HEK293 (cell line): ENCODE measurements around the gene NEK1.

Source experiments
- CTCF ChIA-PET: fragments of 350-600 bp; formaldehyde crosslinking; extraction: SDS; loops from one replicate; lab custom pipeline; 2021; ENCODE audit warnings: antibody characterized with exemption; lab: Yijun Ruan, JAX
- POLR2A ChIA-PET: fragments of 300-600 bp; formaldehyde crosslinking; extraction: SDS; loops from one replicate; lab custom pipeline; 2020; ENCODE audit warnings: antibody characterized with exemption, inconsistent platforms; lab: Yijun Ruan, JAX
- H3K27ac ChIP-seq: fragments of 200-500 bp; sonication (Bioruptor generic); 2 replicates; pipeline ENCODE4 v1.5.1; 2014; ENCODE audit warnings: low read depth, low read length, control low read depth, inconsistent platforms; ENCODE audit errors: extremely low read depth
- H3K36me3 ChIP-seq, 2 experiments: fragments of 200-500 bp in 1 of 2; sonication (Bioruptor generic) in 1 of 2; 1 replicate in 1 of 2; 2 replicates in 1 of 2; pipeline ENCODE4 v1.5.1; 2014 to 2017; ENCODE audit warnings: inconsistent platforms in 2 of 2, low read length in 2 of 2; ENCODE audit not compliant: control insufficient read depth in 2 of 2, insufficient read depth in 1 of 2
- H3K4me1 ChIP-seq: fragments of 200-500 bp; sonication (Bioruptor generic); 2 replicates; pipeline ENCODE4 v1.5.1; 2014; ENCODE audit warnings: mild to moderate bottlenecking, low read length, inconsistent platforms; ENCODE audit not compliant: control insufficient read depth, insufficient read depth
- H3K4me3 ChIP-seq: 2 replicates; pipeline ENCODE4 v1.5.1; 2011; ENCODE audit warnings: low read depth, mild to moderate bottlenecking, control low read depth, low read length, moderate library complexity
- H3K9me3 ChIP-seq: fragments of 200-500 bp; sonication (Bioruptor generic); 2 replicates; pipeline ENCODE4 v1.5.1; 2014; ENCODE audit warnings: low read depth, low read length, inconsistent platforms; ENCODE audit not compliant: control insufficient read depth, insufficient read depth
- GLIS2 ChIP-seq: fragments of 450-650 bp; formaldehyde crosslinking; IDR thresholded peaks from 2 replicates; pipeline ENCODE4 v1.5.1; 2016; ENCODE audit warnings: missing biosample characterization, missing genetic modification characterization
- KLF1 ChIP-seq: fragments of 450-650 bp; formaldehyde crosslinking; IDR thresholded peaks from 2 replicates; pipeline ENCODE4 v1.5.1; 2016; ENCODE audit warnings: missing biosample characterization, missing genetic modification characterization
- RBAK ChIP-seq: fragments of 450-650 bp; formaldehyde crosslinking; IDR thresholded peaks from 2 replicates; pipeline ENCODE4 v1.5.1; 2016; ENCODE audit warnings: missing biosample characterization, missing genetic modification characterization
- ZNF146 ChIP-seq: fragments of 450-650 bp; formaldehyde crosslinking; IDR thresholded peaks from 2 replicates; pipeline ENCODE4 v1.5.1; 2016; ENCODE audit warnings: missing biosample characterization, missing genetic modification characterization
- ZNF175 ChIP-seq: fragments of 450-650 bp; formaldehyde crosslinking; IDR thresholded peaks from 2 replicates; pipeline ENCODE4 v1.5.1; 2016; ENCODE audit warnings: missing biosample characterization, missing genetic modification characterization
- ZNF24 ChIP-seq: fragments of 450-650 bp; formaldehyde crosslinking; IDR thresholded peaks from 2 replicates; pipeline ENCODE4 v1.5.1; 2016; ENCODE audit warnings: missing biosample characterization, missing genetic modification characterization
- ZNF292 ChIP-seq: fragments of 450-650 bp; formaldehyde crosslinking; IDR thresholded peaks from 2 replicates; pipeline ENCODE4 v1.5.1; 2016; ENCODE audit warnings: low read depth, missing biosample characterization, missing genetic modification characterization, borderline replicate concordance
- ZNF350 ChIP-seq: fragments of 450-650 bp; formaldehyde crosslinking; IDR thresholded peaks from 2 replicates; pipeline ENCODE4 v1.5.0; 2017; ENCODE audit warnings: missing biosample characterization, mild to moderate bottlenecking, missing genetic modification characterization
- ZNF394 ChIP-seq: fragments of 450-650 bp; formaldehyde crosslinking; IDR thresholded peaks from 2 replicates; pipeline ENCODE4 v1.5.1; 2016; ENCODE audit warnings: missing biosample characterization, missing genetic modification characterization, mild to moderate bottlenecking, moderate library complexity, borderline replicate concordance
- ZNF701 ChIP-seq: fragments of 450-650 bp; formaldehyde crosslinking; IDR thresholded peaks from 2 replicates; pipeline ENCODE4 v1.5.1; 2016; ENCODE audit warnings: missing biosample characterization, missing genetic modification characterization
- TF ChIP-seq, protein P1 (sequence below): fragments of 450-650 bp; formaldehyde crosslinking; IDR thresholded peaks from 2 replicates; pipeline ENCODE4 v1.5.1; 2016; ENCODE audit warnings: missing biosample characterization, missing genetic modification characterization
- TF ChIP-seq, protein P2 (sequence below): fragments of 450-650 bp; formaldehyde crosslinking; IDR thresholded peaks from 2 replicates; pipeline ENCODE4 v1.5.1; 2016; ENCODE audit warnings: missing biosample characterization, missing genetic modification characterization
- TF ChIP-seq, protein P3 (sequence below): fragments of 450-650 bp; formaldehyde crosslinking; IDR thresholded peaks from 2 replicates; pipeline ENCODE4 v1.5.1; 2016; ENCODE audit warnings: missing biosample characterization, missing genetic modification characterization
- TF ChIP-seq, protein P4 (sequence below): fragments of 450-650 bp; formaldehyde crosslinking; IDR thresholded peaks from 2 replicates; pipeline ENCODE4 v1.5.1; 2017; ENCODE audit warnings: missing biosample characterization, missing genetic modification characterization
- TF ChIP-seq, protein P5 (sequence below): fragments of 450-650 bp; formaldehyde crosslinking; IDR thresholded peaks from 2 replicates; pipeline ENCODE4 v1.5.1; 2016; ENCODE audit warnings: missing biosample characterization, missing genetic modification characterization
- TF ChIP-seq, protein P6 (sequence below): sonication (generic); formaldehyde crosslinking; IDR thresholded peaks from 2 replicates; pipeline ENCODE4 v1.8.1; 2022; ENCODE audit warnings: mild to moderate bottlenecking, moderate library complexity, missing genetic modification reagents
- TF ChIP-seq, protein P7 (sequence below): fragments of 450-650 bp; formaldehyde crosslinking; IDR thresholded peaks from 2 replicates; pipeline ENCODE4 v1.5.1; 2016; ENCODE audit warnings: missing biosample characterization, missing genetic modification characterization, borderline replicate concordance

The NEK1 gene

DNA sequence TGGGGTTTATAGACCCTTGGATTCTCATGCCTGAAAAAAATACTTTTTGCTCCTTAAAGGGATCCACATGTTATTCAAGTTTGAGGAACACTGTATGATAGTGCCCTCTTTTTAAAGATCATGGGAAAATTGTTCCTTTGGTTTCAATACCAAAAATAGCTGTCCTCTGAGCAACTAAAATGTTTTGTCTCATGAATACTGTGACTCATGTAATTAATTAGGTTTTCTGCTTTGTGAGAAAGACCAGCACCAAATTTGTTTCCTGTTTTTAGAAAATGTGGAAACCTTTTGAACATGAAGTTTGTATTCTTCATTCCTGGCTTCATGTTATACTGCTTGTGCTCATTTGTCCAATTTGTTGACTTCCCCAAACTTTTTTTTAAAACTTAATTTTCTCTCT lies 214.1 kb downstream of the NEK1 start (continued):
- TF ChIP-seq, protein P1, sequence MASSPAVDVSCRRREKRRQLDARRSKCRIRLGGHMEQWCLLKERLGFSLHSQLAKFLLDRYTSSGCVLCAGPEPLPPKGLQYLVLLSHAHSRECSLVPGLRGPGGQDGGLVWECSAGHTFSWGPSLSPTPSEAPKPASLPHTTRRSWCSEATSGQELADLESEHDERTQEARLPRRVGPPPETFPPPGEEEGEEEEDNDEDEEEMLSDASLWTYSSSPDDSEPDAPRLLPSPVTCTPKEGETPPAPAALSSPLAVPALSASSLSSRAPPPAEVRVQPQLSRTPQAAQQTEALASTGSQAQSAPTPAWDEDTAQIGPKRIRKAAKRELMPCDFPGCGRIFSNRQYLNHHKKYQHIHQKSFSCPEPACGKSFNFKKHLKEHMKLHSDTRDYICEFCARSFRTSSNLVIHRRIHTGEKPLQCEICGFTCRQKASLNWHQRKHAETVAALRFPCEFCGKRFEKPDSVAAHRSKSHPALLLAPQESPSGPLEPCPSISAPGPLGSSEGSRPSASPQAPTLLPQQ (tag by site-specific recombination): no peak
- TF ChIP-seq GLIS2 (tag by site-specific recombination) (no peak), RBAK (tag by site-specific recombination) (no peak), ZNF146 (tag by site-specific recombination) (no peak)

DNA sequence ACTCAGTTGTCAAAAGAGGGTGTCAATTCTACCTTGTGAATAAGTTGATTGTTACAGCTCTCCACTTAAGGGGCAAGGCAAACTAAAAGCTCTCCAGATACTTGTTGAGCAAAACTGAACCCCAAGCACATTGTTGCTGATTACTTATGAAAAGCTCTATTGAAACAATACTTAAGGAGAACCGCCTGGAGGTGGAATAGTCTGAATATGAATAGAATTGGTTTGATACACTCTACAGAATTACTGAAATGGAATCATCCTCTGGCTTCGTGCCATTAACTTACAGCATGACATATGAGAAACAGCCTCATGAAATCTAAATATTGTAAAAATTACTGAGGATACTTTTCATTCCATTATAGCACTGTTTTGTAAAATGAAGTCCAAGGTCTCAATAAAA lies 214.6 kb downstream of the NEK1 start:
- Histone ChIP-seq H3K27ac (no peak overlapping the region), H3K9me3 (no peaks in the 10 kb centered on the region), H3K4me1 (no peaks in the 10 kb centered on the region), H3K36me3 (no peaks in the 10 kb centered on the region; a peak in 1 of 3 replicates), H3K4me3 (no peak overlapping the region)
- CTCF ChIA-PET: interaction anchor here (0.6 kb wide), 1 partner anchor 352 kb away, joined by 4 read pairs; no protein-coding TSS in a partner anchor
- no peak for TF ChIP-seq ZNF394 (tag by site-specific recombination)
- TF ChIP-seq, protein P2, sequence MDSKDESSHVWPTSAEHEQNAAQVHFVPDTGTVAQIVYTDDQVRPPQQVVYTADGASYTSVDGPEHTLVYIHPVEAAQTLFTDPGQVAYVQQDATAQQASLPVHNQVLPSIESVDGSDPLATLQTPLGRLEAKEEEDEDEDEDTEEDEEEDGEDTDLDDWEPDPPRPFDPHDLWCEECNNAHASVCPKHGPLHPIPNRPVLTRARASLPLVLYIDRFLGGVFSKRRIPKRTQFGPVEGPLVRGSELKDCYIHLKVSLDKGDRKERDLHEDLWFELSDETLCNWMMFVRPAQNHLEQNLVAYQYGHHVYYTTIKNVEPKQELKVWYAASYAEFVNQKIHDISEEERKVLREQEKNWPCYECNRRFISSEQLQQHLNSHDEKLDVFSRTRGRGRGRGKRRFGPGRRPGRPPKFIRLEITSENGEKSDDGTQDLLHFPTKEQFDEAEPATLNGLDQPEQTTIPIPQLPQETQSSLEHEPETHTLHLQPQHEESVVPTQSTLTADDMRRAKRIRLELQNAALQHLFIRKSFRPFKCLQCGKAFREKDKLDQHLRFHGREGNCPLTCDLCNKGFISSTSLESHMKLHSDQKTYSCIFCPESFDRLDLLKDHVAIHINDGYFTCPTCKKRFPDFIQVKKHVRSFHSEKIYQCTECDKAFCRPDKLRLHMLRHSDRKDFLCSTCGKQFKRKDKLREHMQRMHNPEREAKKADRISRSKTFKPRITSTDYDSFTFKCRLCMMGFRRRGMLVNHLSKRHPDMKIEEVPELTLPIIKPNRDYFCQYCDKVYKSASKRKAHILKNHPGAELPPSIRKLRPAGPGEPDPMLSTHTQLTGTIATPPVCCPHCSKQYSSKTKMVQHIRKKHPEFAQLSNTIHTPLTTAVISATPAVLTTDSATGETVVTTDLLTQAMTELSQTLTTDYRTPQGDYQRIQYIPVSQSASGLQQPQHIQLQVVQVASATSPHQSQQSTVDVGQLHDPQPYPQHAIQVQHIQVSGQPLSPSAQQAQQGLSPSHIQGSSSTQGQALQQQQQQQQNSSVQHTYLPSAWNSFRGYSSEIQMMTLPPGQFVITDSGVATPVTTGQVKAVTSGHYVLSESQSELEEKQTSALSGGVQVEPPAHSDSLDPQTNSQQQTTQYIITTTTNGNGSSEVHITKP (tag by site-specific recombination): peak; percentile 57
- POLR2A ChIA-PET: no interaction called here

DNA sequence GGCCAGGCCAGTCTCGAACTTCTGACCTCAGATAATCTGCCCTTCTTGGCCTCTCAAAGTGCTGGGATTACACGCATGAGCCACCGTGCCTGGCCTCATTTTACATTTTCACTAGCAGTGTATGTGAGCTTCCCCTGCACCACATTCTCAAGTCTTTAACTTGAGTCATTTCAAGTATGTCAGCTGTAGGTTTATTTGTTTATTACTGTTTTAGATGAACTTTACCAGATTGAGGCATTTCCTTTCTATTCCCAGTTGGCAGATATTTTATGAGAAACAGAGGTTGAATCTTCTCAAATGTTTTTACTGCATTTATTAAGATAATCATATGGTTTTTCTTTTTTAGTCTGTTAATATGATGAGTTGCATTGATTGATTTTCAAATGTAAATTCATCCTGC lies 227.0 kb downstream of the NEK1 start:
- POLR2A ChIA-PET: interaction anchor here (0.6 kb wide), 1 partner anchor 375 kb away, joined by 4 read pairs; the partner anchor contains the start of gene CBR4
- H3K27ac ChIP-seq: no peak overlapping the region
- CTCF ChIA-PET: no interaction called here
- no peaks in the 10 kb centered on the region for H3K9me3 ChIP-seq
- H3K4me3 ChIP-seq: no peak overlapping the region
- no peaks in the 10 kb centered on the region for H3K4me1 ChIP-seq
- H3K36me3 ChIP-seq: no peaks in the 10 kb centered on the region
- TF ChIP-seq ZNF24: no peak
- TF ChIP-seq, protein P3, sequence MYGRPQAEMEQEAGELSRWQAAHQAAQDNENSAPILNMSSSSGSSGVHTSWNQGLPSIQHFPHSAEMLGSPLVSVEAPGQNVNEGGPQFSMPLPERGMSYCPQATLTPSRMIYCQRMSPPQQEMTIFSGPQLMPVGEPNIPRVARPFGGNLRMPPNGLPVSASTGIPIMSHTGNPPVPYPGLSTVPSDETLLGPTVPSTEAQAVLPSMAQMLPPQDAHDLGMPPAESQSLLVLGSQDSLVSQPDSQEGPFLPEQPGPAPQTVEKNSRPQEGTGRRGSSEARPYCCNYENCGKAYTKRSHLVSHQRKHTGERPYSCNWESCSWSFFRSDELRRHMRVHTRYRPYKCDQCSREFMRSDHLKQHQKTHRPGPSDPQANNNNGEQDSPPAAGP (tag by site-specific recombination): no peak
- TF ChIP-seq ZNF175 (tag by site-specific recombination): no peak
- TF ChIP-seq, protein P4, sequence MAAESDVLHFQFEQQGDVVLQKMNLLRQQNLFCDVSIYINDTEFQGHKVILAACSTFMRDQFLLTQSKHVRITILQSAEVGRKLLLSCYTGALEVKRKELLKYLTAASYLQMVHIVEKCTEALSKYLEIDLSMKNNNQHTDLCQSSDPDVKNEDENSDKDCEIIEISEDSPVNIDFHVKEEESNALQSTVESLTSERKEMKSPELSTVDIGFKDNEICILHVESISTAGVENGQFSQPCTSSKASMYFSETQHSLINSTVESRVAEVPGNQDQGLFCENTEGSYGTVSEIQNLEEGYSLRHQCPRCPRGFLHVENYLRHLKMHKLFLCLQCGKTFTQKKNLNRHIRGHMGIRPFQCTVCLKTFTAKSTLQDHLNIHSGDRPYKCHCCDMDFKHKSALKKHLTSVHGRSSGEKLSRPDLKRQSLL: no peak
- no peak for TF ChIP-seq ZNF292
- TF ChIP-seq, protein P5, sequence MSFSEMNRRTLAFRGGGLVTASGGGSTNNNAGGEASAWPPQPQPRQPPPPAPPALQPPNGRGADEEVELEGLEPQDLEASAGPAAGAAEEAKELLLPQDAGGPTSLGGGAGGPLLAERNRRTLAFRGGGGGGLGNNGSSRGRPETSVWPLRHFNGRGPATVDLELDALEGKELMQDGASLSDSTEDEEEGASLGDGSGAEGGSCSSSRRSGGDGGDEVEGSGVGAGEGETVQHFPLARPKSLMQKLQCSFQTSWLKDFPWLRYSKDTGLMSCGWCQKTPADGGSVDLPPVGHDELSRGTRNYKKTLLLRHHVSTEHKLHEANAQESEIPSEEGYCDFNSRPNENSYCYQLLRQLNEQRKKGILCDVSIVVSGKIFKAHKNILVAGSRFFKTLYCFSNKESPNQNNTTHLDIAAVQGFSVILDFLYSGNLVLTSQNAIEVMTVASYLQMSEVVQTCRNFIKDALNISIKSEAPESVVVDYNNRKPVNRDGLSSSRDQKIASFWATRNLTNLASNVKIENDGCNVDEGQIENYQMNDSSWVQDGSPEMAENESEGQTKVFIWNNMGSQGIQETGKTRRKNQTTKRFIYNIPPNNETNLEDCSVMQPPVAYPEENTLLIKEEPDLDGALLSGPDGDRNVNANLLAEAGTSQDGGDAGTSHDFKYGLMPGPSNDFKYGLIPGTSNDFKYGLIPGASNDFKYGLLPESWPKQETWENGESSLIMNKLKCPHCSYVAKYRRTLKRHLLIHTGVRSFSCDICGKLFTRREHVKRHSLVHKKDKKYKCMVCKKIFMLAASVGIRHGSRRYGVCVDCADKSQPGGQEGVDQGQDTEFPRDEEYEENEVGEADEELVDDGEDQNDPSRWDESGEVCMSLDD: no peak
- no peak for TF ChIP-seq ZNF701 (tag by site-specific recombination)
- no peak for TF ChIP-seq KLF1 (tag by site-specific recombination)
- TF ChIP-seq, protein P6, sequence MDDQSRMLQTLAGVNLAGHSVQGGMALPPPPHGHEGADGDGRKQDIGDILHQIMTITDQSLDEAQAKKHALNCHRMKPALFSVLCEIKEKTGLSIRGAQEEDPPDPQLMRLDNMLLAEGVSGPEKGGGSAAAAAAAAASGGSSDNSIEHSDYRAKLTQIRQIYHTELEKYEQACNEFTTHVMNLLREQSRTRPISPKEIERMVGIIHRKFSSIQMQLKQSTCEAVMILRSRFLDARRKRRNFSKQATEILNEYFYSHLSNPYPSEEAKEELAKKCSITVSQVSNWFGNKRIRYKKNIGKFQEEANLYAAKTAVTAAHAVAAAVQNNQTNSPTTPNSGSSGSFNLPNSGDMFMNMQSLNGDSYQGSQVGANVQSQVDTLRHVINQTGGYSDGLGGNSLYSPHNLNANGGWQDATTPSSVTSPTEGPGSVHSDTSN (CRISPR knock-in tag): no peak
- TF ChIP-seq, protein P7, sequence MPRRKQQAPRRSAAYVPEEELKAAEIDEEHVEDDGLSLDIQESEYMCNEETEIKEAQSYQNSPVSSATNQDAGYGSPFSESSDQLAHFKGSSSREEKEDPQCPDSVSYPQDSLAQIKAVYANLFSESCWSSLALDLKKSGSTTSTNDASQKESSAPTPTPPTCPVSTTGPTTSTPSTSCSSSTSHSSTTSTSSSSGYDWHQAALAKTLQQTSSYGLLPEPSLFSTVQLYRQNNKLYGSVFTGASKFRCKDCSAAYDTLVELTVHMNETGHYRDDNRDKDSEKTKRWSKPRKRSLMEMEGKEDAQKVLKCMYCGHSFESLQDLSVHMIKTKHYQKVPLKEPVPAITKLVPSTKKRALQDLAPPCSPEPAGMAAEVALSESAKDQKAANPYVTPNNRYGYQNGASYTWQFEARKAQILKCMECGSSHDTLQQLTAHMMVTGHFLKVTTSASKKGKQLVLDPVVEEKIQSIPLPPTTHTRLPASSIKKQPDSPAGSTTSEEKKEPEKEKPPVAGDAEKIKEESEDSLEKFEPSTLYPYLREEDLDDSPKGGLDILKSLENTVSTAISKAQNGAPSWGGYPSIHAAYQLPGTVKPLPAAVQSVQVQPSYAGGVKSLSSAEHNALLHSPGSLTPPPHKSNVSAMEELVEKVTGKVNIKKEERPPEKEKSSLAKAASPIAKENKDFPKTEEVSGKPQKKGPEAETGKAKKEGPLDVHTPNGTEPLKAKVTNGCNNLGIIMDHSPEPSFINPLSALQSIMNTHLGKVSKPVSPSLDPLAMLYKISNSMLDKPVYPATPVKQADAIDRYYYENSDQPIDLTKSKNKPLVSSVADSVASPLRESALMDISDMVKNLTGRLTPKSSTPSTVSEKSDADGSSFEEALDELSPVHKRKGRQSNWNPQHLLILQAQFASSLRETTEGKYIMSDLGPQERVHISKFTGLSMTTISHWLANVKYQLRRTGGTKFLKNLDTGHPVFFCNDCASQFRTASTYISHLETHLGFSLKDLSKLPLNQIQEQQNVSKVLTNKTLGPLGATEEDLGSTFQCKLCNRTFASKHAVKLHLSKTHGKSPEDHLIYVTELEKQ (tag by site-specific recombination): no peak
- no peak for TF ChIP-seq ZNF350 (tag by site-specific recombination)
